Right renal pelvis (tissue), 4 donors: Measurements from ENCODE around the gene RAB30. TPM values are rescaled to one million over a fixed set of nuclear protein-coding genes. Genes with fewer than 3 reads are reported as not detected.
A peak's percentile ranks its signal among the peaks of the same experiment; 100 is the strongest.

Source experiments
- DNase-seq, 4 donors: peaks; one replicate each; pipeline ENCODE4 v3.0.0-alpha.2; 2013; ENCODE audit warnings: low read depth in 4 of 4, low spot score in 3 of 4, missing footprints in 1 of 4
- polyA plus RNA-seq, 4 donors: library from polyadenylated mRNA; unstranded; fragments of 120-200 nt; gene quantifications; one replicate each; pipeline ENCODE4 v1.2.1, GENCODE V29; 2013; ENCODE audit not compliant: insufficient read length in 4 of 4

The RAB30 gene
- 1 to 10 TPM; 7.1 to 8.5 (median 8.3) TPM for polyA plus RNA-seq

GRCh38 chr11:83071567-83072349, at the start of gene RAB30:
RAB30 (minus strand) TSS chr11:83071897; CDS start chr11:82997316, 74,581 bp downstream.
- DNase-seq = peak; percentile 94 to 100 (median 99)

GRCh38 chr11:83120327-83120726, 48.6 kb upstream of the RAB30 start:
- no peak for DNase-seq

- DNase-seq = no peak
Observed at GRCh38 chr11:83119216-83119615, 47.5 kb upstream of the RAB30 start.

GRCh38 chr11:83118814-83119213, 47.1 kb upstream of the RAB30 start:
- DNase-seq = no peak

GRCh38 chr11:83116015-83116641, 44.4 kb upstream of the RAB30 start:
- DNase-seq = no peak

- DNase-seq = no peak
Observed at GRCh38 chr11:83115551-83115950, 43.9 kb upstream of the RAB30 start.

GRCh38 chr11:83115026-83115425, 43.3 kb upstream of the RAB30 start:
- no peak for DNase-seq

GRCh38 chr11:83112886-83113285, 41.2 kb upstream of the RAB30 start:
- DNase-seq = no peak

- DNase-seq = no peak
Observed at GRCh38 chr11:83105168-83105567, 33.5 kb upstream of the RAB30 start.

- no peak for DNase-seq
Observed at GRCh38 chr11:83102834-83103233, 31.1 kb upstream of the RAB30 start.

- DNase-seq = no peak
Observed at GRCh38 chr11:83097429-83098075, 25.9 kb upstream of the RAB30 start.

- no peak for DNase-seq
Observed at GRCh38 chr11:83093634-83094033, 21.9 kb upstream of the RAB30 start.

GRCh38 chr11:83092488-83093384, 21.0 kb upstream of the RAB30 start:
- peak in 3 of 4 donors; percentile 29 to 51 (median 45) for DNase-seq

GRCh38 chr11:83088965-83089364, 17.3 kb upstream of the RAB30 start:
- DNase-seq = no peak

- no peak for DNase-seq
Observed at GRCh38 chr11:83087035-83087434, 15.3 kb upstream of the RAB30 start.

GRCh38 chr11:83079820-83080219, 8.1 kb upstream of the RAB30 start:
- DNase-seq = no peak

- DNase-seq = no peak
Observed at GRCh38 chr11:83078269-83078668, 6.6 kb upstream of the RAB30 start.

GRCh38 chr11:83073884-83074283, 2.2 kb upstream of the RAB30 start:
- DNase-seq = no peak

- no peak for DNase-seq
Observed at GRCh38 chr11:83073258-83073657, 1.6 kb upstream of the RAB30 start.
